A204.1 (cell line): ENCODE data around the gene ADA.
"Not testable (repeated sequence)": the region's sequence is repeated elsewhere in the genome, so short reads cannot be mapped to it uniquely, and the experiment has no call there.

Experiments used
- FAIRE-seq: peaks from 2 replicates; lab custom pipeline; 2012; peaks lifted over from hg19 to GRCh38; lab: Jason Lieb, UNC

ADA gene

DNA sequence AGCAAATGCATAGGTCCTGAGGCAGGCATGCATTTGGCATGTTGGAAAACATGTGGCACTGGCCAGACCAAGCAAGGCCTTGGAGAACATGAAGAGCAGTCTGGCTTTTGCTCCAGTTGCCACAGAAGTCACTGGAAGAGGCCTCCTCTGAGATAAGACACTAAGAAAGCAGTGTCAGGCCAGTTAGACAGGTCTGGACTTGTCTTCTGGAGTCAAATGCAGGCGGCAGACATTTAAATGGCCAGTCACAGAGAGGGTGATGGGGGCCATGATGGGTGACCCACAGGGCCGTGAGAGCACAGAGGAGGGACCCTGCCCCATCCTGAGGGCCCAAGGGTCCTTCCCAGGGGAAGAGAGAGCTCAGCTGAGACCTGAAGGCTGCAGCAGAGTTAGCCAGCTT is 26.7 kb upstream of the ADA start:
- FAIRE-seq = no peak

- not testable (repeated sequence) for FAIRE-seq
Observed at GRCh38 chr20:44672318-44672902, 20.9 kb upstream of the ADA start.

DNA sequence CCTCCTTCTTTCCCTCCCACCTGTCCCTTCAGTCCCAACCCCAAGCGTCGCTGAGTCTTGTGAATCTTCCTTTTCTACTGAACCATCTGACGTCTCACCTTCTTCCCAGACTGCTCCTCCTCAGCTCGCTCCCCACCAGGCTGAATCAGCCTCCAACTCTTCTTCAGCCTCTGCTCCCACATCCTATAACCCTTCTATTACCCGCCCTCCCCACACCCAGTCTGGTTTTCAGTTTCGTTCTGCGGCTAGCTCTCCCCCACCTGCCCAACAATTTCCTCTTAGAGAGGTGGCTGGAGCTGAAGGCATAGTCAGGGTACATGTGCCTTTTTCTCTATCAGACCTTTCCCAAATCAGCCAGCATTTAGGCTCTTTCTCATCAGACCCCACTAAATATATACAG is 20.0 kb upstream of the ADA start:
- FAIRE-seq = not testable (repeated sequence)

- not testable (repeated sequence) for FAIRE-seq
Observed at GRCh38 chr20:44670851-44671250, 19.4 kb upstream of the ADA start.

- FAIRE-seq = no peak
Observed at GRCh38 chr20:44666066-44666465, 14.6 kb upstream of the ADA start.

GRCh38 chr20:44664131-44664530 is 12.6 kb upstream of the ADA start:
- no peak for FAIRE-seq

- FAIRE-seq = no peak
Observed at GRCh38 chr20:44662261-44662660, 10.8 kb upstream of the ADA start.

GRCh38 chr20:44660581-44660980 is 9.1 kb upstream of the ADA start:
- FAIRE-seq = no peak

DNA sequence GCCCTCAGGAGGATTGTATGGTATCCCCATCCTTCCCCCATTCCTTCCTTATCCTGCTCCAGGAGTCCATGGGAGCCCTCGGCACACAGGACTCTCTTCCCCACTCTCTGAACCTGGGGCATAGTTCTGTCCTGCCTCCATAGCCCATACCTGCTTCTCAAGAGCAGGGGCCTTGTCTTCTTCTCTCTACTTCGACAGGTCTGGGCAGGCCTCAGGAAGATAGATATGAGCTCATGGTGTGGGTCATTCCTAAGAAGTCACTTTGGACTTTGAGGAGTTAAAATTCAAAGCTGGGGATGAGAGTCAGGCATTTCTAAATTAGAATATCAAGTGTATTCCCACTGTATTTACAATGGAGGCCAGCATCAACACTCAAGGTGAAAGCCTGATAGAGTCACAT is 8.4 kb upstream of the ADA start:
- FAIRE-seq = no peak

DNA sequence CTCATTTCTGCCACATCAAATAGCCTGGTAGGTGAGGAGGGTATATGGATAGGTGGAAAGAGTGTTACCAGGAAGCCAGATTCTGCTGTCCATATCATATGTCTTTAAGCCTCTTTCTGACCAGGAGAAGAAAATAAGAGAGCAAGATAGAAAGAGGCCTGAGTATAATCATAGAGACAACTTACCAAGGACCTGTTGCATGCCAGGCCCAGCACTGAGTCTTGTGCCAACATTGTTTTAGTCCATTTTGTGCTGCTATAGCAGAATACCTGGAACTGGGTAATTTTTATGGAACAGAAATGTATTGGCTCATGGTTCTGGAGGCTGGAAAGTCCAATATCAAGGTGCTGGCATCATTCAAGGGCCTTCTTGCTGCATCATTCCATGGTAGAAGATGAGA is 7.3 kb upstream of the ADA start:
- FAIRE-seq = no peak

- no peak for FAIRE-seq
Observed at GRCh38 chr20:44657875-44658274, 6.4 kb upstream of the ADA start.

DNA sequence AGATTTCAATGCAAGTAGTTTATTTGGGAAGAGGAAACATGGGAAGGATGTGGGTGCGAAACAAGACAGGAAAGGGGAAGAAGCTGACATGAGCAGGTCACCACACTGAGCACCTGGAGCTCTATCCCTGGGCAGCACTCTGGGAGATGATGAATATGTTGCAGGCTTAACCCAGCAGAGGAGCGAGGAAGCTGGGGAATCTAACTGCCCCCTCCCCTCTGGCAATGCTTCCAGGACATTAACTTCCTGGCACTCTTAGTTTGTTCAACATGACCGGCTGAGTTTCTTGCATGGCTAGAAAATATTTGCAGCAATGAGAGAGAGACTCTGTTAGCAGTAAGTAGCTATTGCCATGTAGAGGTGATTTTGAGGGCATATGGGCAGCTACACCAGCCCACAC is 4.9 kb upstream of the ADA start:
- FAIRE-seq = no peak

GRCh38 chr20:44654210-44654609 is 2.7 kb upstream of the ADA start:
- not testable (repeated sequence) for FAIRE-seq

DNA sequence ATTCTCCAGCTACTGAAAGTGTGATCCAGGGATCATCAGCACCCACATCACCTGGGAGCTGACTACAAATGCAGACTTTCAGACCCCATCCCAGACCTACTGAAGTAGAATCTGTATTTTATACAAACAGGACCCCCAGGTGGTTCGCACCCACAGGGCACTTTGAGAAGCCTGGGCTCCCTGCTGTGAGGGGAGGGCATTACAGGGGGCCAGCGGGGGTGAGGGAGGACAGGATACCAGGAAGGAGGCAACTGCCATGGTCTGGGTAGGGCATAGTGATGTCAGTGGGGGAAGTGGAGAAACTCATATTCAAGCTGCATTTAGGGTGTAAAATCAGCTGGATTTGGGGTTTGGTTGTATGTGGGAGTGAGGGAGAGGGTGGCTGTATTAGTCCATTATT is 2.0 kb upstream of the ADA start:
- no peak for FAIRE-seq

DNA sequence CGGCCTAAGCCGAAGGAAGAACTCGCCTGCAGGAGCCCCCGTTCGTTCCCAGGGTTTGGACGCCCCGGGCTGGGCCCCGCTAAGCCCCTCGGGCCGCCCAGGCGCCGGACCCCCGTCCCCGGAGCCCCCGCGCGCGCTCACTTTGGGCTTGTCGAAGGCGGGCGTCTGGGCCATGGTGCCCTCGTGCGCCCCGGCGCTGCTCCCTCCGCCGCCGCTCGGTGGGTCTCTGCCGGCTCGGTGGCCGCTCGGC is 140 bp downstream of the ADA start:
- FAIRE-seq = no peak

- no peak for FAIRE-seq
Observed at GRCh38 chr20:44650771-44651433, 597 bp downstream of the ADA start.

GRCh38 chr20:44649976-44650375 is 1.5 kb downstream of the ADA start:
- no peak for FAIRE-seq

DNA sequence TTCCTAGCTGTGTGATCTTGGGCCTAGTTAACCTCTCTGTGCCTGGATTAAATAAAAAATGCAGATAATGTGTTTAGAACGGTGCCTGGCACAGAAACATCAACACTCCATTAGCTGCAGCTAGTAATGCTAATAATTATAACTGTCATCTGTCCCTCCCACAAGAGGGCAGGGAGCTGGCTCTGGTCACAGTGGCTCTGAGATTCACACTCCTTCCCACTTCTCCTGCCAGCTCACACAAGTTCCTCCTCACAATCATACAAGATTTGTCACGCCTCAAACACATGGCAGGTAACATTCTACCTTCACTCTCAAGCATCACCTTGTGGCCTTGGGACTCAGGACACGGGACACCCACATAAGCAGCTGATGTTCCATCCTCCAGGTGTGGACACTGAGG is 2.4 kb downstream of the ADA start:
- no peak for FAIRE-seq

DNA sequence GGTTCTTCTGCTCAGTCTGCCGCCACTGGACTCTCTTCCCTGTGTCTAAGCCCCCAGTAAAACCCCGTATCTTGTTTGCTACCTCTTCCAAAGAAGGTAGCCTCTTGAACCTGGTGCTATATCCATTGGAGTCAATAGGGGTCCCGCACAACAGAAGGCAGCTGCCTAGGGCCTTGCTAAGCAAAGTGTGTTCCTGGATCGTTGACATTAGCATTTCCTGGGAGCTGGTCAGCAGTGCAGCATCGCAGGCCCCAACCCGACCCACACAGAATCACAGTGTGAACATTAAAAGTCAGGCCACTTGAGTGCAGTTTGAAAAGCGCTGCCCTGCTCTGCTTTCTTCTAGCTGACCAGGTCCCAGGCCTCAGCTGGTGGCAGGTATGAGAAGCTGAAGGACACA is 2.9 kb downstream of the ADA start:
- no peak for FAIRE-seq

DNA sequence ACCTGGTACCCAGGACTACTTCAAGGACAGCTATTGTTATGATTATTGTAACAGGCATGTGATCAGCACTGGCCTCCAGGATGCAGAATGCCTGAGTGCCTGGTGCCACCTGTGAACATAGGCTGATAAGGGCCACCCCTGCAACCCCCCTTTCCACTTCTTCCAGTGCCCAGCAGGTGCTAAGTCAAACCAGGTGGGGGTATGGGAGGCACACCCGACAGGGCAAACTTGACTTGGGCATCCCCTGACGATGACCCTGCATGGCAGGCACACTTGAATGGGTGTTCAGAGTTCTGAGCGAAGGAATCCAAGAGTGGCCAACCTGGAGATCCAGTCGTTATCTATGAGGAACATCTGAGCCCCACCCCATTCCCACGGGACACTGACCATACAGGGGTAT is 3.4 kb downstream of the ADA start:
- FAIRE-seq = no peak

- FAIRE-seq = no peak
Observed at GRCh38 chr20:44646641-44647274, 4.7 kb downstream of the ADA start.

GRCh38 chr20:44646023-44646640 is 5.4 kb downstream of the ADA start:
- FAIRE-seq = no peak

DNA sequence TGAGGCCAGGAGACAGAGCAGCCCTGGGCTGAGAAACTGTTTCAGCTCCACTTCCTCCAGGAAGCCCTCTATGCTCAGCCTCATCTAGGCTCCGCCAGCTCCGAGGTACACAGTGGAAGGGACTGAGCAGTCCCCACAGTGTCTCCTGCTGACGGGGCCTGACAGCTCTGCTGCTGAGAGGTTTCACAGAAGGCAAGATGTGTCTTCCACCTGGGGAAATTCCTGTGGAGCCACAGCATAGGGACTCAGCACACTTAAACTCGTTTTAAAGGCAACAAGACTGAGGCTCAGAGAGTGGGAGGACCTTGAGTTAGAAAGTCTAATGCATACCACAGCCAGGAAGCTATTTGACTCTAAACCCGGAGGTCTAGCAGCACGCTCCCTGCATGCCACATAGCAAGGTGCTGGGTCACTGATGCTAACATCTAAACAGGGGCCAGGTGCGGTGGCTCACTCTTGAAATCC is 6.8 kb downstream of the ADA start:
- FAIRE-seq = no peak

DNA sequence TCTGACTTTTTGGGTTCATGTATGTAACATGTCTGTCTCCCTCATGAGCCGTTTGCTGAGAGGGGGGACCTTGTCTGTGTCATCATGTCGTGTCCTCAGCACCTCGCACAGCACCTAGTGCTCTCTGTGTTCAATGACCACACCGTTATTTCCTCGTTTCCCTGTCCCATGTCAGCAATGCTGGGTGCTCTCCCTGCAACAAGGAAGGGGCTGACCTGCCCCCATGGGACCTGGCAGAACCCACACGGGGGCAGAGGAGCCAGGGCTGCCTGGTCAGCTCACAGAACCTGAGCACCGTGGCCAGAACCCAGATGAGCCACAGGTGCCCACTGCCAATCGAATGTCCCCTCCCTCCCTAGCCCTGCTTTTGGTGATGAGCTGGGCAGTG is 7.3 kb downstream of the ADA start:
- FAIRE-seq = no peak
